ENCODE measurements around the gene C5orf24.

GRCh38 chr5:134878403-134878802 lies 32.6 kb downstream of the C5orf24 start:
- TF ChIP-seq ZFP30 (CRISPR knock-in tag; IDR thresholded peaks at IDR 0.05), result no peak
- no peak for TF ChIP-seq CSRNP3 (CRISPR knock-in tag; IDR thresholded peaks at IDR 0.05)
- no peak for TF ChIP-seq GLIS3 (CRISPR knock-in tag; IDR thresholded peaks at IDR 0.05)
- no peak for TF ChIP-seq TSHZ2 (CRISPR knock-in tag; IDR thresholded peaks at IDR 0.05)
- no peak for TF ChIP-seq CREB5 (CRISPR knock-in tag; IDR thresholded peaks at IDR 0.05; ENCODE audit: low read depth)
- TF ChIP-seq SNAI2 (CRISPR knock-in tag; IDR thresholded peaks at IDR 0.05), result no peak
- no peak for TF ChIP-seq OSR1 (CRISPR knock-in tag; IDR thresholded peaks at IDR 0.05)
- TF ChIP-seq POU6F1 (CRISPR knock-in tag; IDR thresholded peaks at IDR 0.05; ENCODE audit: borderline replicate concordance, low read depth), result no peak
